T-cell (primary cell): Measurements from ENCODE around the gene PGBD1. TPM values are rescaled to one million over a fixed set of nuclear protein-coding genes. Genes with fewer than 3 reads are reported as not detected.
A peak's percentile ranks its signal among the peaks of the same experiment; 100 is the strongest.

Experiments
- ATAC-seq, 4 experiments: fragments of 200-7000 bp in 3 of 4; fragments of 150-1000 bp in 1 of 4; cut with Tn5 transposase; replicated peaks in 1 of 4; 1 replicate in 3 of 4; 2 replicates in 1 of 4; pipeline ENCODE4 v1.10.0; 2021; ENCODE audit warnings: moderate library complexity in 3 of 4, mild to moderate bottlenecking in 2 of 4, moderate number of reproducible peaks in 1 of 4
- CTCF ChIA-PET, 2 donors: fragments of 300-600 bp; sonication (Branson Sonifier 250); formaldehyde crosslinking; loops; one replicate each; lab custom pipeline; 2022; ENCODE audit warnings: antibody characterized with exemption in 2 of 2; lab: Charles Lee
- POLR2A ChIA-PET, 2 donors: fragments of 300-600 bp; sonication (Branson Sonifier 250); formaldehyde crosslinking; loops; one replicate each; lab custom pipeline; 2022; ENCODE audit warnings: antibody characterized with exemption in 2 of 2; lab: Charles Lee
- DNase-seq, 35 experiments: peaks; one replicate each; pipeline versions ENCODE4 v3.0.0 to v3.0.0-alpha.2; 2013 to 2023
- H3K27ac ChIP-seq: one replicate; pipeline ENCODE4 v1.5.1; 2013; ENCODE audit warnings: low read length
- H3K27me3 ChIP-seq, 2 experiments: replicated peaks in 1 of 2; 1 replicate in 1 of 2; 2 replicates in 1 of 2; pipeline versions ENCODE4 v1.6.1 to v1.7.0; 2013; ENCODE audit warnings: low read length in 1 of 2, mixed read lengths in 1 of 2; ENCODE audit not compliant: control insufficient read depth in 2 of 2, insufficient read depth in 2 of 2; ENCODE audit errors: extremely low read depth in 1 of 2
- H3K36me3 ChIP-seq, 2 donors: 1 replicate in 1 of 2; 2 replicates in 1 of 2; pipeline versions ENCODE4 v1.6.1 to v1.7.0; 2013; ENCODE audit warnings: low read length in 1 of 2; ENCODE audit not compliant: control insufficient read depth in 2 of 2, insufficient read depth in 1 of 2; ENCODE audit errors: extremely low read depth in 1 of 2
- H3K4me1 ChIP-seq, 2 experiments: 1 replicate in 1 of 2; 2 replicates in 1 of 2; pipeline versions ENCODE4 v1.6.1 to v1.7.0; 2013; ENCODE audit warnings: low read length in 2 of 2, mixed read lengths in 1 of 2; ENCODE audit not compliant: insufficient read depth in 2 of 2, control insufficient read depth in 1 of 2; ENCODE audit errors: extremely low read depth in 1 of 2
- H3K4me3 ChIP-seq, 2 donors: 1 replicate in 1 of 2; 2 replicates in 1 of 2; pipeline versions ENCODE4 v1.5.1 to v1.7.0; 2013; ENCODE audit warnings: mild to moderate bottlenecking in 2 of 2, low read length in 1 of 2, moderate library complexity in 1 of 2; ENCODE audit not compliant: control insufficient read depth in 1 of 2; ENCODE audit errors: extremely low read depth in 1 of 2
- H3K9me3 ChIP-seq: 2 replicates; pipeline ENCODE4 v1.7.0; 2013
- H3K27ac Mint-ChIP-seq, 2 donors: one replicate each; pipeline ENCODE4 v1.8.0; 2020 to 2021; ENCODE audit warnings: mild to moderate bottlenecking in 2 of 2, mixed read lengths in 2 of 2
- H3K27me3 Mint-ChIP-seq, 2 donors: one replicate each; pipeline ENCODE4 v1.8.0; 2021 to 2022; ENCODE audit warnings: mixed read lengths in 2 of 2
- H3K36me3 Mint-ChIP-seq: one replicate; pipeline ENCODE4 v1.8.0; 2021; ENCODE audit warnings: mixed read lengths
- H3K4me1 Mint-ChIP-seq, 3 donors: one replicate each; pipeline ENCODE4 v1.8.0; 2020 to 2022; ENCODE audit warnings: mixed read lengths in 3 of 3, mild to moderate bottlenecking in 1 of 3
- H3K4me3 Mint-ChIP-seq, 3 donors: one replicate each; pipeline ENCODE4 v1.8.0; 2020 to 2022; ENCODE audit warnings: mild to moderate bottlenecking in 3 of 3, mixed read lengths in 3 of 3, moderate library complexity in 3 of 3
- H3K9me3 Mint-ChIP-seq, 3 donors: one replicate each; pipeline ENCODE4 v1.8.0; 2020 to 2022; ENCODE audit warnings: mixed read lengths in 3 of 3
- WGBS: methylation state at CpG from one replicate; pipeline ENCODE4 v1.1.5; 2013; ENCODE audit warnings: missing lambda C conversion rate; ENCODE audit not compliant: insufficient coverage; 5-methylcytosine and 5-hydroxymethylcytosine counted together
- total RNA-seq, 35 experiments: library from RNA in 6 of 35; stranded (reverse) in 6 of 35; fragments of 120-200 nt in 1 of 35; gene quantifications; one replicate each; pipeline versions ENCODE4 v1.2.1 to v1.2.4 and lab custom pipeline; 2013 to 2026

PGBD1 gene
- total RNA-seq, 5 donors from 2014 or later (not counting 1 experiment from before 2014, with no cell fraction given) = 1.1 to 2.0 (median 1.2) TPM

GRCh38 chr6:28264834-28265401 lies 16.5 kb upstream of the PGBD1 start:
- Histone ChIP-seq H3K4me3 (no peak overlapping the region), H3K36me3 (no peaks in the 10 kb centered on the region), H3K9me3 (no peaks in the 10 kb centered on the region), H3K27me3 (no peaks in the 10 kb centered on the region), H3K27ac (no peak overlapping the region), H3K4me1 (peaks cover 8 to 14% of the 10 kb centered on the region in 2 experiments)
- no peak overlapping the region for H3K27ac Mint-ChIP-seq
- ChIA-PET CTCF (no interaction called here), POLR2A (interaction anchor here in 1 of 2 donors (0.6 kb wide), 1 partner anchor 59 kb away, joined by 3 read pairs; no protein-coding TSS in a partner anchor)
- DNase-seq (no peak), ATAC-seq (no peak)
- whole genome bisulfite sequencing = no CpG with 5 or more reads among the region's 4 CpGs
- no peaks in the 10 kb centered on the region for H3K9me3 Mint-ChIP-seq
- no peaks in the 10 kb centered on the region for H3K36me3 Mint-ChIP-seq
- H3K27me3 Mint-ChIP-seq = peaks cover 0 to under 1% of the 10 kb centered on the region in 2 donors
- H3K4me1 Mint-ChIP-seq = peaks cover 0 to 20% (median 18%) of the 10 kb centered on the region in 3 donors
- H3K4me3 Mint-ChIP-seq = no peak overlapping the region

GRCh38 chr6:28266563-28266961 lies 14.8 kb upstream of the PGBD1 start:
- Histone ChIP-seq H3K4me3 (peak overlapping the region; percentile 87 to 97), H3K36me3 (peaks cover 0 to under 1% of the 10 kb centered on the region in 2 donors), H3K9me3 (no peaks in the 10 kb centered on the region), H3K4me1 (peaks cover 8 to 14% of the 10 kb centered on the region in 2 experiments), H3K27me3 (no peaks in the 10 kb centered on the region), H3K27ac (peak overlapping the region; percentile 80)
- H3K4me3 Mint-ChIP-seq = no peak overlapping the region
- peaks cover 8 to 31% (median 28%) of the 10 kb centered on the region in 3 donors for H3K4me1 Mint-ChIP-seq
- no peaks in the 10 kb centered on the region for H3K9me3 Mint-ChIP-seq
- DNase-seq = no peak
- H3K27ac Mint-ChIP-seq = no peak overlapping the region
- CTCF ChIA-PET = interaction anchor here (0.5 to 3.0 kb wide), 17 partner anchors 8 to 754 kb away, joined by 3 to 19 read pairs (median 4); partner anchors contain the start of genes ZKSCAN4 (in 1 of the 2) and ZSCAN31 (in 1 of the 2)
- no peaks in the 10 kb centered on the region for H3K27me3 Mint-ChIP-seq
- peaks cover 4% of the 10 kb centered on the region for H3K36me3 Mint-ChIP-seq
- POLR2A ChIA-PET = interaction anchor here (0.6 to 1.8 kb wide), 12 partner anchors 14 to 1122 kb away, joined by 3 to 17 read pairs (median 5); partner anchors contain the start of genes ZKSCAN4 (in 2 of the 2), PGBD1 (in 1 of the 2) and ZKSCAN3 (in 1 of the 2)
- no CpG with 5 or more reads among the region's 5 CpGs for WGBS
- ATAC-seq = no peak

- peak within 1 kb of the TSS; percentile 87 to 97 for H3K4me3 ChIP-seq
- peak within 1 kb of the TSS; percentile 80 for H3K27ac ChIP-seq
- WGBS = under 1% methylated on average over 26 of the region's 32 CpGs
- H3K27me3 ChIP-seq = no peaks in the 10 kb centered on the region
- no peaks in the 10 kb centered on the region for H3K27me3 Mint-ChIP-seq
- H3K36me3 ChIP-seq = peaks cover 0 to 6% of the 10 kb centered on the region in 2 donors
- peaks cover 8 to 14% of the 10 kb centered on the region in 2 experiments for H3K4me1 ChIP-seq
- ATAC-seq (peak; percentile 94 to 97 (median 96)), DNase-seq (peak; percentile 71 to 93 (median 86))
- H3K9me3 Mint-ChIP-seq = no peaks in the 10 kb centered on the region
- H3K4me1 Mint-ChIP-seq = peaks cover 8 to 31% (median 28%) of the 10 kb centered on the region in 3 donors
- no peak within 1 kb of the TSS for H3K4me3 Mint-ChIP-seq
- ChIA-PET POLR2A (interaction anchor here (0.6 to 1.8 kb wide), 14 partner anchors 14 to 1122 kb away, joined by 3 to 17 read pairs (median 4); partner anchors contain the start of genes ZKSCAN3 (in 2 of the 2), ZKSCAN4 (in 2 of the 2), PGBD1 (in 1 of the 2) and ZSCAN16 (in 1 of the 2)), CTCF (interaction anchor here (0.5 to 3.0 kb wide), 20 partner anchors 9 to 754 kb away, joined by 3 to 19 read pairs (median 4); partner anchors contain the start of genes ZKSCAN4 (in 1 of the 2) and ZSCAN31 (in 1 of the 2))
- H3K27ac Mint-ChIP-seq = peak within 1 kb of the TSS in 1 of 2 donors; percentile 62
- peaks cover 9% of the 10 kb centered on the region for H3K36me3 Mint-ChIP-seq
- H3K9me3 ChIP-seq = no peaks in the 10 kb centered on the region
These were observed 14.2 kb upstream of the PGBD1 start, which contains the start of gene ZSCAN26 for GRCh38 chr6:28266962-28267694. TSS of gene ZSCAN26 (plus strand) at chr6:28267143. CDS start at chr6:28271920, 4,777 bp downstream.

- H3K36me3 Mint-ChIP-seq = peaks cover 14% of the 10 kb centered on the region
- no peak overlapping the region for H3K27ac Mint-ChIP-seq
- no peaks in the 10 kb centered on the region for H3K9me3 Mint-ChIP-seq
These were observed 13.7 kb upstream of the PGBD1 start for GRCh38 chr6:28267695-28268059.

GRCh38 chr6:28269492-28269891 lies 11.9 kb upstream of the PGBD1 start:
- POLR2A ChIA-PET = interaction anchor here (0.6 to 0.7 kb wide), 2 partner anchors 18 to 60 kb away, joined by 3 read pairs; no protein-coding TSS in a partner anchor
- Histone ChIP-seq H3K4me3 (no peak overlapping the region), H3K27me3 (no peaks in the 10 kb centered on the region), H3K4me1 (peaks cover 8 to 12% of the 10 kb centered on the region in 2 experiments), H3K27ac (no peak overlapping the region), H3K9me3 (no peaks in the 10 kb centered on the region), H3K36me3 (peaks cover 0 to 29% of the 10 kb centered on the region in 2 donors)
- ATAC-seq = no peak
- CTCF ChIA-PET = no interaction called here
- peaks cover 27% of the 10 kb centered on the region for H3K36me3 Mint-ChIP-seq
- no peaks in the 10 kb centered on the region for H3K27me3 Mint-ChIP-seq
- peaks cover 8 to 24% (median 23%) of the 10 kb centered on the region in 3 donors for H3K4me1 Mint-ChIP-seq
- no peak for DNase-seq
- no peak overlapping the region for H3K27ac Mint-ChIP-seq
- no peaks in the 10 kb centered on the region for H3K9me3 Mint-ChIP-seq
- no peak overlapping the region for H3K4me3 Mint-ChIP-seq

More at GRCh38 chr6:28267695-28268059, 13.7 kb upstream of the PGBD1 start:
- ATAC-seq (no peak), DNase-seq (no peak)
- H3K4me3 ChIP-seq = peak overlapping the region; percentile 87 to 97
- peaks cover 8 to 14% of the 10 kb centered on the region in 2 experiments for H3K4me1 ChIP-seq
- ChIA-PET POLR2A (interaction anchor here (0.6 to 1.8 kb wide), 7 partner anchors 15 to 374 kb away, joined by 3 to 17 read pairs (median 4); partner anchors contain the start of genes ZKSCAN4 (in 2 of the 2), ZKSCAN3 (in 1 of the 2) and ZSCAN16 (in 1 of the 2)), CTCF (interaction anchor here (0.6 to 3.0 kb wide), 12 partner anchors 9 to 374 kb away, joined by 3 to 19 read pairs (median 4); partner anchors contain the start of genes ZKSCAN4 (in 1 of the 2) and ZSCAN31 (in 1 of the 2))
- no peak overlapping the region for H3K4me3 Mint-ChIP-seq
- H3K27me3 Mint-ChIP-seq = no peaks in the 10 kb centered on the region
- no peak overlapping the region for H3K27ac ChIP-seq
- H3K27me3 ChIP-seq = no peaks in the 10 kb centered on the region
- H3K9me3 ChIP-seq = no peaks in the 10 kb centered on the region
- H3K4me1 Mint-ChIP-seq = peaks cover 8 to 31% (median 28%) of the 10 kb centered on the region in 3 donors
- peaks cover 0 to 11% of the 10 kb centered on the region in 2 donors for H3K36me3 ChIP-seq
- WGBS = 17% methylated on average over 1 of the region's 1 CpG

- no peaks in the 10 kb centered on the region for H3K9me3 Mint-ChIP-seq
- ATAC-seq = no peak
- H3K27me3 Mint-ChIP-seq = no peaks in the 10 kb centered on the region
- ChIA-PET CTCF (no interaction called here), POLR2A (interaction anchor here in 1 of 2 donors (0.6 kb wide), 1 partner anchor 1916 kb away, joined by 6 read pairs; no protein-coding TSS in a partner anchor)
- H3K4me1 Mint-ChIP-seq = peaks cover 14 to 16% (median 15%) of the 10 kb centered on the region in 3 donors
- Histone ChIP-seq H3K27me3 (no peaks in the 10 kb centered on the region), H3K4me3 (no peak overlapping the region), H3K27ac (no peak overlapping the region), H3K36me3 (peaks cover 8 to 51% of the 10 kb centered on the region in 2 donors), H3K9me3 (no peaks in the 10 kb centered on the region), H3K4me1 (no peaks in the 10 kb centered on the region)
- peak overlapping the region in 1 of 2 donors; percentile 82 for H3K27ac Mint-ChIP-seq
- no peak for DNase-seq
- no peak overlapping the region for H3K4me3 Mint-ChIP-seq
- peaks cover 54% of the 10 kb centered on the region for H3K36me3 Mint-ChIP-seq
These were observed 6.5 kb upstream of the PGBD1 start for GRCh38 chr6:28274888-28275287.
